ENCODE measurements around the gene IFT81. TPM values are rescaled to one million over a fixed set of nuclear protein-coding genes. Genes with fewer than 3 reads are reported as not detected.

Gene IFT81
- total and polyA plus RNA-seq, 2 of the 13 experiments (the other 11 are each of a cell fraction or from before 2014, with no cell fraction given), result 4.2 to 13.0 TPM

DNA sequence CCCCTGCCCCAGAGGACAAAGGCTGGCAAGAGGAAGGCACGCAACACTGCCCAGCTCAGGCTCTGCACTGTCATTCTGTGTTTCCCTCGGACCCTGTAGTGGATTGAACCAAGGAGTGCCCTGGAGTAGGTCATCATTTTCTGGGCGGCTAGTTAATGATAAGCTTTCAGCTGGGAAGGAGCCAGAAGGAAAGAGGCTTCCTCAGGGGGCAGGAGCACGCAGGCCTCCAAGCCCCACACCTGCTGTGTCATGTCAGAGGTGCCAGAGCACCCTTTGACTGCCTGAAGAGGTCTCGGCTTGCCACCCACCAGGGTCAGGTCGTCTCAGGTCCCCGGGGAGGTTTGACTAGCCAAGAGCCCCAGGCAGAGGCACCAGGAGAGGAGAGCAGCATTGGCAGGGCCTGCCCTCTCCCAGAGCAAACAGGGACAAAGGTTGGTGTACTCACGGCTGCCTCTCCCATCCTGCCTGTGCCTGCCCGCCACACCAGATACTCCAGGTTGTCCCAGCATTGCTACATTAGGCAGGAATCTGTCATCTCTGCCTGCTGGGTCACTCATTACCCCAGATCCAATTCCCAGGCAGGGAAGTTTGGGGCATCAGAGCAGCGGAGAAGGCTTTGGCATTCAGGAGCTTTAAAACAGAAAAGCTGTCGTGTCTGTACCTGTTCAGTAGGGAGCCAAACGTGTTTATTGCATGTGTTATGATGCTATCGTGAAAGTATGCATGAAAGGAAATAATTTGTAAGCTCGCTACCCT, 123.4 kb downstream of the IFT81 start (continued):
- TF ChIP-seq, protein P1, sequence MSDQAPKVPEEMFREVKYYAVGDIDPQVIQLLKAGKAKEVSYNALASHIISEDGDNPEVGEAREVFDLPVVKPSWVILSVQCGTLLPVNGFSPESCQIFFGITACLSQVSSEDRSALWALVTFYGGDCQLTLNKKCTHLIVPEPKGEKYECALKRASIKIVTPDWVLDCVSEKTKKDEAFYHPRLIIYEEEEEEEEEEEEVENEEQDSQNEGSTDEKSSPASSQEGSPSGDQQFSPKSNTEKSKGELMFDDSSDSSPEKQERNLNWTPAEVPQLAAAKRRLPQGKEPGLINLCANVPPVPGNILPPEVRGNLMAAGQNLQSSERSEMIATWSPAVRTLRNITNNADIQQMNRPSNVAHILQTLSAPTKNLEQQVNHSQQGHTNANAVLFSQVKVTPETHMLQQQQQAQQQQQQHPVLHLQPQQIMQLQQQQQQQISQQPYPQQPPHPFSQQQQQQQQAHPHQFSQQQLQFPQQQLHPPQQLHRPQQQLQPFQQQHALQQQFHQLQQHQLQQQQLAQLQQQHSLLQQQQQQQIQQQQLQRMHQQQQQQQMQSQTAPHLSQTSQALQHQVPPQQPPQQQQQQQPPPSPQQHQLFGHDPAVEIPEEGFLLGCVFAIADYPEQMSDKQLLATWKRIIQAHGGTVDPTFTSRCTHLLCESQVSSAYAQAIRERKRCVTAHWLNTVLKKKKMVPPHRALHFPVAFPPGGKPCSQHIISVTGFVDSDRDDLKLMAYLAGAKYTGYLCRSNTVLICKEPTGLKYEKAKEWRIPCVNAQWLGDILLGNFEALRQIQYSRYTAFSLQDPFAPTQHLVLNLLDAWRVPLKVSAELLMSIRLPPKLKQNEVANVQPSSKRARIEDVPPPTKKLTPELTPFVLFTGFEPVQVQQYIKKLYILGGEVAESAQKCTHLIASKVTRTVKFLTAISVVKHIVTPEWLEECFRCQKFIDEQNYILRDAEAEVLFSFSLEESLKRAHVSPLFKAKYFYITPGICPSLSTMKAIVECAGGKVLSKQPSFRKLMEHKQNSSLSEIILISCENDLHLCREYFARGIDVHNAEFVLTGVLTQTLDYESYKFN (CRISPR knock-in tag; conservative IDR thresholded peaks at IDR 0.05), result peak; percentile 95
- TF ChIP-seq HNRNPUL1 (IDR thresholded peaks at IDR 0.05; ENCODE audit: low read depth, low read length) (no peak), ZZZ3 (CRISPR knock-in tag; IDR thresholded peaks at IDR 0.05; ENCODE audit: borderline replicate concordance) (no peak), MAZ (IDR thresholded peaks at IDR 0.05; ENCODE audit: borderline replicate concordance, low read depth, low read length) (no peak), MAZ (CRISPR knock-in tag; IDR thresholded peaks at IDR 0.05; ENCODE audit: low read depth) (peak; percentile 66; the same call in 1 of the 2 replicates), KDM5A (IDR thresholded peaks at IDR 0.05; ENCODE audit: borderline replicate concordance, low read length) (no peak), ZNF660 (CRISPR knock-in tag; IDR thresholded peaks at IDR 0.05; ENCODE audit: borderline replicate concordance, low read depth) (no peak), PAX8 (CRISPR knock-in tag; IDR thresholded peaks at IDR 0.05; ENCODE audit: borderline replicate concordance) (no peak), PHF21A (CRISPR knock-in tag; IDR thresholded peaks at IDR 0.05) (peak; percentile 90), MLLT10 (CRISPR knock-in tag; IDR thresholded peaks at IDR 0.05) (no peak), TGIF2 (CRISPR knock-in tag; IDR thresholded peaks at IDR 0.05) (no peak), RBAK (CRISPR knock-in tag; IDR thresholded peaks at IDR 0.05) (no peak), CBX5 (CRISPR knock-in tag; IDR thresholded peaks at IDR 0.05; ENCODE audit: borderline replicate concordance) (0 out of 2 replicates have a peak, but pooled peaks have one; percentile 35), EHMT2 (IDR thresholded peaks at IDR 0.05; ENCODE audit: borderline replicate concordance, low read depth, low read length) (no peak), ZIK1 (CRISPR knock-in tag; IDR thresholded peaks at IDR 0.05; ENCODE audit: borderline replicate concordance, low read depth) (no peak), MTA3 (CRISPR knock-in tag; IDR thresholded peaks at IDR 0.05) (no peak)
- TF ChIP-seq, protein P2, sequence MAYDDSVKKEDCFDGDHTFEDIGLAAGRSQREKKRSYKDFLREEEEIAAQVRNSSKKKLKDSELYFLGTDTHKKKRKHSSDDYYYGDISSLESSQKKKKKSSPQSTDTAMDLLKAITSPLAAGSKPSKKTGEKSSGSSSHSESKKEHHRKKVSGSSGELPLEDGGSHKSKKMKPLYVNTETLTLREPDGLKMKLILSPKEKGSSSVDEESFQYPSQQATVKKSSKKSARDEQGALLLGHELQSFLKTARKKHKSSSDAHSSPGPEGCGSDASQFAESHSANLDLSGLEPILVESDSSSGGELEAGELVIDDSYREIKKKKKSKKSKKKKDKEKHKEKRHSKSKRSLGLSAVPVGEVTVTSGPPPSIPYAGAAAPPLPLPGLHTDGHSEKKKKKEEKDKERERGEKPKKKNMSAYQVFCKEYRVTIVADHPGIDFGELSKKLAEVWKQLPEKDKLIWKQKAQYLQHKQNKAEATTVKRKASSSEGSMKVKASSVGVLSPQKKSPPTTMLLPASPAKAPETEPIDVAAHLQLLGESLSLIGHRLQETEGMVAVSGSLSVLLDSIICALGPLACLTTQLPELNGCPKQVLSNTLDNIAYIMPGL (CRISPR knock-in tag; IDR thresholded peaks at IDR 0.05; ENCODE audit: borderline replicate concordance in 1 of 2, low read depth in 1 of 2), result peak; percentile 27 to 51; a peak in 1 of 4 replicates
- TF ChIP-seq, protein P3, sequence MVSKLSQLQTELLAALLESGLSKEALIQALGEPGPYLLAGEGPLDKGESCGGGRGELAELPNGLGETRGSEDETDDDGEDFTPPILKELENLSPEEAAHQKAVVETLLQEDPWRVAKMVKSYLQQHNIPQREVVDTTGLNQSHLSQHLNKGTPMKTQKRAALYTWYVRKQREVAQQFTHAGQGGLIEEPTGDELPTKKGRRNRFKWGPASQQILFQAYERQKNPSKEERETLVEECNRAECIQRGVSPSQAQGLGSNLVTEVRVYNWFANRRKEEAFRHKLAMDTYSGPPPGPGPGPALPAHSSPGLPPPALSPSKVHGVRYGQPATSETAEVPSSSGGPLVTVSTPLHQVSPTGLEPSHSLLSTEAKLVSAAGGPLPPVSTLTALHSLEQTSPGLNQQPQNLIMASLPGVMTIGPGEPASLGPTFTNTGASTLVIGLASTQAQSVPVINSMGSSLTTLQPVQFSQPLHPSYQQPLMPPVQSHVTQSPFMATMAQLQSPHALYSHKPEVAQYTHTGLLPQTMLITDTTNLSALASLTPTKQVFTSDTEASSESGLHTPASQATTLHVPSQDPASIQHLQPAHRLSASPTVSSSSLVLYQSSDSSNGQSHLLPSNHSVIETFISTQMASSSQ (IDR thresholded peaks at IDR 0.05; ENCODE audit: low read depth), result peak; percentile 75; the same call in 1 of the 2 replicates
- TF ChIP-seq, protein P3 (CRISPR knock-in tag; IDR thresholded peaks at IDR 0.05; ENCODE audit: borderline replicate concordance), result peak; percentile 93

Data from HepG2 (cell line).